Cardiac muscle cell (in vitro differentiated cells and primary cell): ENCODE data around the gene ANKRD13B. TPM values are rescaled to one million over a fixed set of nuclear protein-coding genes. Genes with fewer than 3 reads are reported as not detected.

ENCODE experiments used
- DNase-seq, 2 donors: peaks; one replicate each; pipeline versions ENCODE4 v3.0.0 to v3.0.0-alpha.2; 2010 to 2017; ENCODE audit warnings: low read depth in 1 of 2, low spot score in 1 of 2
- H3K27ac ChIP-seq: fragments of 200-600 bp; sonication (generic); 2 replicates; pipeline ENCODE4 v1.5.1; 2016
- H3K27me3 ChIP-seq: fragments of 200-600 bp; sonication (generic); 2 replicates; pipeline ENCODE4 v1.6.0; 2016; ENCODE audit warnings: control low read depth
- H3K36me3 ChIP-seq: fragments of 200-600 bp; sonication (generic); 2 replicates; pipeline ENCODE4 v1.5.1; 2016; ENCODE audit warnings: control low read depth
- H3K4me1 ChIP-seq: fragments of 200-600 bp; sonication (generic); 2 replicates; pipeline ENCODE4 v1.8.1; 2017; ENCODE audit warnings: low read depth, mild to moderate bottlenecking, mixed run types
- H3K4me3 ChIP-seq: fragments of 200-600 bp; sonication (generic); 2 replicates; pipeline ENCODE4 v1.5.1; 2016; ENCODE audit warnings: mild to moderate bottlenecking
- H3K9me3 ChIP-seq: fragments of 200-600 bp; sonication (generic); 2 replicates; pipeline ENCODE4 v1.5.1; 2017; ENCODE audit warnings: low read depth, mild to moderate bottlenecking, control low read depth
- polyA plus RNA-seq: library from polyadenylated mRNA; unstranded; fragments of >200 nt; fragmentation: Nextera tagmentation; extraction: Ambion mirVana; gene quantifications from 2 replicates; pipeline ENCODE4 v1.2.1, GENCODE V29; 2016
- total RNA-seq: library from RNA; depleted of rRNA; stranded (reverse); fragments of >200 nt; gene quantifications from 2 replicates; pipeline ENCODE4 v1.2.3, GENCODE V29; 2016
- TF ChIP-seq, protein P1 (sequence below): IDR thresholded peaks from 2 replicates; pipeline ENCODE4 v1.5.1; 2012; ENCODE audit warnings: low read depth, mild to moderate bottlenecking, low read length

Gene ANKRD13B
- total and polyA plus RNA-seq, 2 experiments from 2014 or later, result 7.4 to 12.7 TPM

DNA sequence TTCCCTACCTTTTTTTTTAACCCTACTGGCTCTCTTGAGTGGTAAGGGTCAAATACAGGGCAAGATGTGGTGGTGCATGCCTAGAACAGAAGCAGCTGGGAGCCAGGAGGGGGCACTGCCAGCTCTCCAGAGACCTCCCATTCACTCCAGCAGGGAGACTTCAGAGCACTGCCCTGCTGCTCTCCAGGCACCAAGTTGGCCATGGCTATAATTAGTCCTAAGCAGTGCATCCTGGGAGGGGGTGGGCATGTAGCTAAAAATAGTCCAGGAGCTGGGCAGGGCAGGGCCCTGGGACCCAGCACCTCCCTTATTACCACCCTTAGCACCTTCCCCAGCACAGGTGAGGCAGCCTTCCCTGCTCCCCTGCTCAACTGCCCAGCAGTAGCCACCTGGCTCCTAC is 26.3 kb downstream of the ANKRD13B start:
- H3K27me3 ChIP-seq, result peaks cover 13% of the 10 kb centered on the region
- peak overlapping the region; percentile 76 for H3K27ac ChIP-seq
- peaks cover 52% of the 10 kb centered on the region for H3K4me1 ChIP-seq
- no peaks in the 10 kb centered on the region for H3K36me3 ChIP-seq
- TF ChIP-seq, protein P1, sequence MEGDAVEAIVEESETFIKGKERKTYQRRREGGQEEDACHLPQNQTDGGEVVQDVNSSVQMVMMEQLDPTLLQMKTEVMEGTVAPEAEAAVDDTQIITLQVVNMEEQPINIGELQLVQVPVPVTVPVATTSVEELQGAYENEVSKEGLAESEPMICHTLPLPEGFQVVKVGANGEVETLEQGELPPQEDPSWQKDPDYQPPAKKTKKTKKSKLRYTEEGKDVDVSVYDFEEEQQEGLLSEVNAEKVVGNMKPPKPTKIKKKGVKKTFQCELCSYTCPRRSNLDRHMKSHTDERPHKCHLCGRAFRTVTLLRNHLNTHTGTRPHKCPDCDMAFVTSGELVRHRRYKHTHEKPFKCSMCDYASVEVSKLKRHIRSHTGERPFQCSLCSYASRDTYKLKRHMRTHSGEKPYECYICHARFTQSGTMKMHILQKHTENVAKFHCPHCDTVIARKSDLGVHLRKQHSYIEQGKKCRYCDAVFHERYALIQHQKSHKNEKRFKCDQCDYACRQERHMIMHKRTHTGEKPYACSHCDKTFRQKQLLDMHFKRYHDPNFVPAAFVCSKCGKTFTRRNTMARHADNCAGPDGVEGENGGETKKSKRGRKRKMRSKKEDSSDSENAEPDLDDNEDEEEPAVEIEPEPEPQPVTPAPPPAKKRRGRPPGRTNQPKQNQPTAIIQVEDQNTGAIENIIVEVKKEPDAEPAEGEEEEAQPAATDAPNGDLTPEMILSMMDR, result peak; percentile 45
- no peak overlapping the region for H3K4me3 ChIP-seq
- DNase-seq, result peak; percentile 57 to 92
- no peaks in the 10 kb centered on the region for H3K9me3 ChIP-seq

- peak overlapping the region; percentile 76 for H3K27ac ChIP-seq
- H3K36me3 ChIP-seq, result no peaks in the 10 kb centered on the region
- H3K4me1 ChIP-seq, result peaks cover 52% of the 10 kb centered on the region
- no peak for DNase-seq
- no peaks in the 10 kb centered on the region for H3K9me3 ChIP-seq
- TF ChIP-seq, protein P1, result no peak
- H3K4me3 ChIP-seq, result no peak overlapping the region
- peaks cover 13% of the 10 kb centered on the region for H3K27me3 ChIP-seq
Observed at GRCh38 chr17:29620271-29620670, 27.3 kb downstream of the ANKRD13B start.

DNA sequence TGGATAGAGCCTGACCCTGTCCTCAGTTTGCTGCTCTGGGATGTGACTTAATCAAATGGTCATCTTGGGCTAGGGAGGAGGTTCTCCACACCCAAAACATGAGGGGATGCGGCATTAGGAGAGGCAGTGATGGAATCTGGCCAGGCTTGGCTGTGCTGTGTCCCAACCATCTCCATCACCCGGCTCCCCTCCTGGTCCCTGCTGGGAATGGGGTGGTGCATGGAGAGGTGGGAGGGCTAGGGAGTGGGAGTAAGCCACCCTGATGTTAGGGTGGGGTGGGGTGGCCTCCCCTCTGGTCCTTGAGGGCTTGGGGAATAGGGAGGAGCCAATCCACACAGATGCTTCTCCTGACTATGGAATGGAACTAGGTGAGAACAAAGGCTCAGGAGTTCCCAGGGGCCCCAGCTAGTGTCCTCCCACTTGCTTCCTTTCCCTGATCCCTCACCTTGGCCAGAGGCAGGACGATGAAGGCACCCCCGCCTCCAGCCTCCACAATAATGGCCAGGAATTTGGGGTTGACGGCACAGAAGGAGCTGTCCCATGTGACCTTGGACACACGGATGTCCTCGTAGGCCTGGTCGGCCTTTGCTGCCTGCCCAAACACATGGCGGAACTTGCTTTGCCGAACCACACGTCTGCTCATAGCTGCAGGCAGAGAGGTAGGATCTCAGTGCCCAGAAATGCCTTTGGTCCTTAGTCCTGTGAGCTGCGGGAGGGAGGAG is 28.0 kb downstream of the ANKRD13B start:
- Histone ChIP-seq H3K9me3 (no peaks in the 10 kb centered on the region), H3K36me3 (no peaks in the 10 kb centered on the region), H3K27me3 (peaks cover 11% of the 10 kb centered on the region), H3K4me1 (peaks cover 52% of the 10 kb centered on the region), H3K27ac (peak overlapping the region; percentile 91), H3K4me3 (peak overlapping the region; percentile 70)
- no peak for DNase-seq
- TF ChIP-seq, protein P1, result no peak

GRCh38 chr17:29621751-29622194 is 28.8 kb downstream of the ANKRD13B start:
- Histone ChIP-seq H3K4me1 (peaks cover 52% of the 10 kb centered on the region), H3K27ac (peak overlapping the region; percentile 91), H3K9me3 (no peaks in the 10 kb centered on the region), H3K36me3 (no peaks in the 10 kb centered on the region), H3K27me3 (peaks cover 3% of the 10 kb centered on the region), H3K4me3 (peak overlapping the region; percentile 70)
- DNase-seq, result peak in 1 of 2 donors; percentile 44
- TF ChIP-seq, protein P1, result no peak

GRCh38 chr17:29622337-29623282 is 29.7 kb downstream of the ANKRD13B start, which contains the start of gene CORO6:
Gene CORO6 (minus strand): TSS chr17:29622912. CDS start chr17:29621421, 1,491 bp downstream.
- Histone ChIP-seq H3K27me3 (no peaks in the 10 kb centered on the region), H3K4me1 (peaks cover 45% of the 10 kb centered on the region), H3K4me3 (peak within 1 kb of the TSS; percentile 70), H3K9me3 (no peaks in the 10 kb centered on the region), H3K27ac (peak within 1 kb of the TSS; percentile 91), H3K36me3 (no peaks in the 10 kb centered on the region)
- DNase-seq, result peak; percentile 59 to 92
- TF ChIP-seq, protein P1, result no peak
